Panc1 (cell line): Measurements from ENCODE around the gene NSMF. TPM values are rescaled to one million over a fixed set of nuclear protein-coding genes. Genes with fewer than 3 reads are reported as not detected.

ENCODE experiments used
- ATAC-seq: fragments of 200-7000 bp; cut with Tn5 transposase; 2 replicates; pipeline ENCODE4 v1.9.1; 2020; ENCODE audit warnings: mild to moderate bottlenecking, moderate library complexity
- BruUV-seq: library from RNA; stranded (reverse); fragments of 400-500 nt; replicated peaks from 2 replicates; lab custom pipeline; 2021; lab: Mats Ljungman, UMichigan
- CTCF ChIA-PET: fragments of 300-600 bp; sonication (Branson Sonifier 250); formaldehyde crosslinking; loops from one replicate; lab custom pipeline; 2022; ENCODE audit warnings: antibody characterized with exemption; lab: Charles Lee
- POLR2A ChIA-PET: fragments of 300-600 bp; sonication (Branson Sonifier 250); formaldehyde crosslinking; loops from one replicate; lab custom pipeline; 2022; ENCODE audit warnings: antibody characterized with exemption; lab: Charles Lee
- DNase-seq: peaks from one replicate; pipeline ENCODE4 v3.0.0-alpha.2; 2010; ENCODE audit warnings: low read depth, low spot score
- H3K27ac ChIP-seq: 2 replicates; pipeline ENCODE4 v1.5.1; 2011; ENCODE audit warnings: mild to moderate bottlenecking, low read length, inconsistent platforms
- H3K27me3 ChIP-seq: fragments of 200-500 bp; sonication (Bioruptor generic); 2 replicates; pipeline ENCODE4 v1.6.0; 2014; ENCODE audit warnings: low read length, inconsistent platforms; ENCODE audit not compliant: control insufficient read depth, insufficient read depth
- H3K36me3 ChIP-seq: fragments of 200-500 bp; sonication (Bioruptor generic); 2 replicates; pipeline ENCODE4 v1.5.1; 2014; ENCODE audit warnings: inconsistent platforms, mild to moderate bottlenecking, low read length, moderate library complexity; ENCODE audit not compliant: control insufficient read depth, insufficient read depth
- H3K4me1 ChIP-seq: 2 replicates; pipeline ENCODE4 v1.5.1; 2011; ENCODE audit warnings: inconsistent platforms, mild to moderate bottlenecking, low read length, moderate library complexity; ENCODE audit not compliant: control insufficient read depth, insufficient read depth
- H3K4me3 ChIP-seq, 2 experiments: 2 replicates each; pipeline ENCODE4 v1.5.1; 2011 to 2012; ENCODE audit warnings: low read depth in 2 of 2, low read length in 2 of 2, mild to moderate bottlenecking in 2 of 2, inconsistent platforms in 1 of 2, moderate library complexity in 1 of 2
- H3K9me3 ChIP-seq: fragments of 200-500 bp; sonication (Bioruptor generic); 2 replicates; pipeline ENCODE4 v1.5.1; 2014; ENCODE audit warnings: low read depth, mild to moderate bottlenecking, inconsistent platforms, low read length, moderate library complexity; ENCODE audit not compliant: control insufficient read depth, insufficient read depth
- CTCF ChIP-seq: fragments of 450-650 bp; IDR thresholded peaks from 2 replicates; pipeline ENCODE4 v1.5.1; 2017; ENCODE audit warnings: mild to moderate bottlenecking
- POLR2AphosphoS5 ChIP-seq: IDR thresholded peaks from 2 replicates; pipeline ENCODE4 v1.6.1; 2012; ENCODE audit warnings: mild to moderate bottlenecking, low read depth, low read length, moderate library complexity
- SIN3A ChIP-seq: IDR thresholded peaks from 2 replicates; pipeline ENCODE4 v1.6.1; 2012; ENCODE audit warnings: low read depth, mild to moderate bottlenecking, low read length, moderate library complexity, borderline replicate concordance; ENCODE audit not compliant: insufficient read depth
- TCF7L2 ChIP-seq: IDR thresholded peaks from 2 replicates; pipeline ENCODE4 v1.6.1; 2011; ENCODE audit warnings: mild to moderate bottlenecking, low read depth, low read length, inconsistent platforms
- in situ Hi-C: cut with HindIII; loops from 2 replicates; pipeline ENCODE4 v1.10.0; 2016; ENCODE audit warnings: low sequenced_read_pairs, low pct_unique_long_range_greater_than_20kb
- intact Hi-C: fragments of 100-400 bp; cut with micrococcal nuclease; formaldehyde crosslinking; loops from one replicate; pipeline ENCODE4 v1.10.0; 2022; ENCODE audit not compliant: unreplicated experiment
- total RNA-seq: library from RNA; stranded (reverse); gene quantifications from one replicate; pipeline ENCODE4 v1.2.1, GENCODE V29; 2021; ENCODE audit not compliant: unreplicated experiment
- TF ChIP-seq, protein P1 (sequence below), 2 experiments: IDR thresholded peaks; 2 replicates each; pipeline ENCODE4 v1.6.1; 2011 to 2012; ENCODE audit warnings: low read depth in 2 of 2, control low read depth in 1 of 2, low read length in 1 of 2, mild to moderate bottlenecking in 1 of 2, moderate library complexity in 1 of 2; ENCODE audit not compliant: insufficient read depth in 1 of 2

The NSMF gene
- total RNA-seq, 1 experiment from 2014 or later, result 40.0 TPM

GRCh38 chr9:137446851-137447471, 12.2 kb downstream of the NSMF start:
- Histone ChIP-seq H3K27ac (no peak overlapping the region), H3K27me3 (no peaks in the 10 kb centered on the region), H3K36me3 (no peaks in the 10 kb centered on the region), H3K4me1 (peaks cover 9% of the 10 kb centered on the region), H3K9me3 (no peaks in the 10 kb centered on the region), H3K4me3 (no peak overlapping the region)
- ChIA-PET POLR2A (no interaction called here), CTCF (no interaction called here)
- intact Hi-C loops (no loop called here), in situ Hi-C loops (no loop called here)
- DNase-seq, result no peak
- BruUV-seq, result no TSS peak
- 0 out of 2 replicates have a peak, but pooled peaks have one; percentile 19 for ATAC-seq
- TF ChIP-seq CTCF (no peak), SIN3A (no peak), TCF7L2 (no peak), POLR2AphosphoS5 (no peak)
- TF ChIP-seq, protein P1, sequence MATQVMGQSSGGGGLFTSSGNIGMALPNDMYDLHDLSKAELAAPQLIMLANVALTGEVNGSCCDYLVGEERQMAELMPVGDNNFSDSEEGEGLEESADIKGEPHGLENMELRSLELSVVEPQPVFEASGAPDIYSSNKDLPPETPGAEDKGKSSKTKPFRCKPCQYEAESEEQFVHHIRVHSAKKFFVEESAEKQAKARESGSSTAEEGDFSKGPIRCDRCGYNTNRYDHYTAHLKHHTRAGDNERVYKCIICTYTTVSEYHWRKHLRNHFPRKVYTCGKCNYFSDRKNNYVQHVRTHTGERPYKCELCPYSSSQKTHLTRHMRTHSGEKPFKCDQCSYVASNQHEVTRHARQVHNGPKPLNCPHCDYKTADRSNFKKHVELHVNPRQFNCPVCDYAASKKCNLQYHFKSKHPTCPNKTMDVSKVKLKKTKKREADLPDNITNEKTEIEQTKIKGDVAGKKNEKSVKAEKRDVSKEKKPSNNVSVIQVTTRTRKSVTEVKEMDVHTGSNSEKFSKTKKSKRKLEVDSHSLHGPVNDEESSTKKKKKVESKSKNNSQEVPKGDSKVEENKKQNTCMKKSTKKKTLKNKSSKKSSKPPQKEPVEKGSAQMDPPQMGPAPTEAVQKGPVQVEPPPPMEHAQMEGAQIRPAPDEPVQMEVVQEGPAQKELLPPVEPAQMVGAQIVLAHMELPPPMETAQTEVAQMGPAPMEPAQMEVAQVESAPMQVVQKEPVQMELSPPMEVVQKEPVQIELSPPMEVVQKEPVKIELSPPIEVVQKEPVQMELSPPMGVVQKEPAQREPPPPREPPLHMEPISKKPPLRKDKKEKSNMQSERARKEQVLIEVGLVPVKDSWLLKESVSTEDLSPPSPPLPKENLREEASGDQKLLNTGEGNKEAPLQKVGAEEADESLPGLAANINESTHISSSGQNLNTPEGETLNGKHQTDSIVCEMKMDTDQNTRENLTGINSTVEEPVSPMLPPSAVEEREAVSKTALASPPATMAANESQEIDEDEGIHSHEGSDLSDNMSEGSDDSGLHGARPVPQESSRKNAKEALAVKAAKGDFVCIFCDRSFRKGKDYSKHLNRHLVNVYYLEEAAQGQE (IDR thresholded peaks at IDR 0.05; ENCODE audit: insufficient read depth in 1 of 2, low read depth in 2 of 2, low read length in 1 of 2), result no peak

GRCh38 chr9:137445930-137446431, 13.2 kb downstream of the NSMF start:
- no TSS peak for BruUV-seq
- H3K36me3 ChIP-seq, result no peaks in the 10 kb centered on the region
- in situ Hi-C loops, result no loop called here
- H3K27me3 ChIP-seq, result no peaks in the 10 kb centered on the region
- ChIA-PET CTCF (no interaction called here), POLR2A (no interaction called here)
- DNase-seq (no peak), ATAC-seq (no peak)
- intact Hi-C loops, result no loop called here
- peaks cover 9% of the 10 kb centered on the region for H3K4me1 ChIP-seq
- H3K27ac ChIP-seq, result no peak overlapping the region
- H3K4me3 ChIP-seq, result no peak overlapping the region
- TF ChIP-seq TCF7L2, result no peak
- TF ChIP-seq, protein P1 (IDR thresholded peaks at IDR 0.05; ENCODE audit: insufficient read depth in 1 of 2, low read depth in 2 of 2, low read length in 1 of 2), result no peak
- no peak for TF ChIP-seq POLR2AphosphoS5
- no peak for TF ChIP-seq CTCF
- no peak for TF ChIP-seq SIN3A
- H3K9me3 ChIP-seq, result no peaks in the 10 kb centered on the region
